ENCODE results near the gene SPO11. TPM values are rescaled to one million over a fixed set of nuclear protein-coding genes. Genes with fewer than 3 reads are reported as not detected.
A peak's percentile ranks its signal among the peaks of the same experiment; 100 is the strongest.
"Not testable (repeated sequence)": the region's sequence is repeated elsewhere in the genome, so short reads cannot be mapped to it uniquely, and the experiment has no call there.

SPO11 gene
- total and polyA plus RNA-seq, 2 of the 13 experiments (the other 11 are each of a cell fraction or from before 2014, with no cell fraction given), result not detected

DNA sequence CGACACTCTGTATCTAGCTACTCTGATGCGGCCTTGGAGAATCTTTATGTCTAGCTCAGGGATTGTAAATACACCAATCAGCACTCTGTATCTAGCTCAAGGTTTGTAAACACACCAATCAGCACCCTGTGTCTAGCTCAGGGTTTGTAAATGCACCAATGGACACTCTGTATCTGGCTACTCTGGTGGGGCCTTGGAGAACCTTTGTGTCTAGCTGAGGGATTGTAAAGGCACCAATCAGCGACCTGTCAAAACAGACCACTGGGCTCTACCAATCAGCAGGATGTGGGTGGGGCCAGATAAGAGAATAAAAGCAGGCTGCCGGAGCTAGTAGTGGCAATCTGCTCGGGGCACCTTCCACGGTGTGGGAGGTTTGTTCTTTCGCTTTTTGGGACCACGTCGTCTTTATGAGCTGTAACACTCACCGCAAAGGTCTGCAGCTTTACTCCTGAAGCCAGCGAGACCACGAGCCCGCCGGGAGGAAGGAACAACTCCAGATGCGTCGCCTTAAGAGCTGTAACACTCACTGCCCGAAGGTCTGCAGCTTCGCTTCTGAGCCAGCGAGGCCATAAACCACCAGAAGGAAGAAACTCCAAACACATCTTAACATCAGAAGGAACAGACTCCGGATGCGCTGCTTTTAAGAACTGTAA, 19.4 kb downstream of the SPO11 start:
- ATAC-seq; H3K4me2 ChIP-seq (ENCODE audit: low read depth, low read length); H3K27me3 ChIP-seq (ENCODE audit: control insufficient read depth in 1 of 2, insufficient read depth in 2 of 2, low read length in 2 of 2); FAIRE-seq; BruUV-seq (replicated peaks); CTCF ChIA-PET (ENCODE audit: low intra/inter-chr PET ratio, low total read pairs); H3K9ac ChIP-seq (ENCODE audit: insufficient read depth, low read depth, low read length); H3K27ac ChIP-seq (ENCODE audit: extremely low read length, insufficient read depth, low read length); H3K9me3 ChIP-seq (ENCODE audit: low read length); H3K4me3 ChIP-seq (replicated peaks in 1 of 3; ENCODE audit: insufficient read depth in 1 of 3, low read depth in 2 of 3, low read length in 3 of 3); in situ Hi-C loops (cut with HindIII; ENCODE audit: extremely low pct_ligation_motif_present, low pct_unique_long_range_greater_than_20kb); DNase-seq (ENCODE audit: low spot score); H4K20me1 ChIP-seq (ENCODE audit: insufficient read depth, low read length); H2AFZ ChIP-seq (ENCODE audit: low read length): not testable (repeated sequence)
- POLR2A ChIA-PET, result interaction anchor here (1.1 kb wide), 1 partner anchor 42 kb away, joined by 3 read pairs; the partner anchor contains the start of gene RBM38
- intact Hi-C loops (cut with micrococcal nuclease; ENCODE audit: unreplicated experiment), result loop anchor here (5.0 to 10.0 kb wide), 2 partner anchors 87 to 104 kb away; no protein-coding TSS in a partner anchor
- TF ChIP-seq NFYC (CRISPR knock-in tag; IDR thresholded peaks at IDR 0.05) (peak; percentile 65), NFYB (CRISPR knock-in tag; IDR thresholded peaks at IDR 0.05) (peak; percentile 61)
- WGBS (ENCODE audit: low lambda C conversion rate), result 77% methylated on average over 21 of the region's 21 CpGs
- Histone ChIP-seq H3K4me1 (ENCODE audit: insufficient read depth, low read length) (peaks cover 18% of the 10 kb centered on the region), H3K79me2 (ENCODE audit: insufficient read depth, low read length) (peaks cover 29% of the 10 kb centered on the region), H3K36me3 (replicated peaks in 1 of 2; ENCODE audit: control insufficient read depth in 1 of 2, insufficient read depth in 2 of 2, low read length in 2 of 2) (peaks cover 4 to 15% of the 10 kb centered on the region in 2 experiments)

DNA sequence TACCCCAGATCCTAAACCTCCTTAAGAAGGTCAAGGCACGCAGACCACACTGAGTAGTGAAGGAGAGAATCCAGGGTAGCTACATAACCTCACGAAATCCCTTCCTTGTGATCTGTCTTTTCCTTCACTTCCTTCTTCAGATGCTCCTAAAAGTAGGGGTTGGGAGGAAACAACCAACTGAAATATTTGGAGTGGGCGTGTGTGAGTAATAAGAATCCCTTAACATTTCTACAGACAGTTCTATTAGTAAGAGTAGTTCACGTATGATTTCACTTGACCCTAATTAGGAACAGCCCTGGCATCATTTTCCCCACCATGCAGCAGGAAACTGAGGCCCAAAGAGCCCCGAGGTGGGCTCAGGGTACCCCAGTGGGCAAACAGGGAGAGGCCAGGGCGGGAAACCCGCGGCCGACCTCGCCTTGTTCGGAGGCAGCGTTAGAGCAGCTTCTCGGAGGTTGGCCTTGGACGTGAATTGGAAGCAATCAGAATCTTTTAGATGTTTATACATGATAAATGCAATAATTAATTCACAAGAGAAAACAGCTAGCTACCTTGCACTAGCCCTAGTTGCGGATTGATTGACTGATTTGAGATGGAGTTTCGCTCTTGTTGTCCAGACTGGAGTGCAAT, 20.6 kb downstream of the SPO11 start:
- no peak overlapping the region for H3K4me3 ChIP-seq (replicated peaks in 1 of 3; ENCODE audit: insufficient read depth in 1 of 3, low read depth in 2 of 3, low read length in 3 of 3)

More for the DNA sequence above, 20.6 kb downstream of the SPO11 start:
- H3K4me1 ChIP-seq (ENCODE audit: insufficient read depth, low read length), result peaks cover 18% of the 10 kb centered on the region
- no peaks in the 10 kb centered on the region for H3K9me3 ChIP-seq (ENCODE audit: low read length)
- intact Hi-C loops (cut with micrococcal nuclease; ENCODE audit: unreplicated experiment) (loop anchor here (2.0 kb wide), 1 partner anchor 41 kb away; the partner anchor contains the start of gene RBM38), in situ Hi-C loops (cut with HindIII; ENCODE audit: extremely low pct_ligation_motif_present, low pct_unique_long_range_greater_than_20kb) (no loop called here)
- ATAC-seq (no peak), DNase-seq (ENCODE audit: low spot score) (no peak), FAIRE-seq (no peak)
- no TSS peak for BruUV-seq (replicated peaks)
- no peaks in the 10 kb centered on the region; a peak in 1 of 5 replicates for H3K27me3 ChIP-seq (ENCODE audit: control insufficient read depth in 1 of 2, insufficient read depth in 2 of 2, low read length in 2 of 2)
- H3K36me3 ChIP-seq (replicated peaks in 1 of 2; ENCODE audit: control insufficient read depth in 1 of 2, insufficient read depth in 2 of 2, low read length in 2 of 2), result peaks cover 13 to 26% of the 10 kb centered on the region in 2 experiments
- no peak for TF ChIP-seq NCOA2 (CRISPR knock-in tag; IDR thresholded peaks at IDR 0.05)
- peak; percentile 65; the same call in 1 of the 2 replicates for TF ChIP-seq CHD4 (IDR thresholded peaks at IDR 0.05; ENCODE audit: borderline replicate concordance, low read length)
- 0 out of 2 replicates have a peak, but pooled peaks have one; percentile 3 for TF ChIP-seq ZNF878 (CRISPR knock-in tag; IDR thresholded peaks at IDR 0.05)
- TF ChIP-seq ZNF768 (CRISPR knock-in tag; IDR thresholded peaks at IDR 0.05), result peak; percentile 20; the same call in 1 of the 2 replicates
- no peak overlapping the region for H3K27ac ChIP-seq (ENCODE audit: extremely low read length, insufficient read depth, low read length)
- peaks cover 10% of the 10 kb centered on the region for H4K20me1 ChIP-seq (ENCODE audit: insufficient read depth, low read length)
- H3K9ac ChIP-seq (ENCODE audit: insufficient read depth, low read depth, low read length), result no peak overlapping the region
- POLR2A ChIA-PET, result interaction anchor here (1.1 kb wide), 1 partner anchor 41 kb away, joined by 3 read pairs; the partner anchor contains the start of gene RBM38
- H2AFZ ChIP-seq (ENCODE audit: low read length), result peak overlapping the region; percentile 38
- no peak overlapping the region for H3K4me2 ChIP-seq (ENCODE audit: low read depth, low read length)
- CTCF ChIA-PET (ENCODE audit: low intra/inter-chr PET ratio, low total read pairs), result no interaction called here
- H3K79me2 ChIP-seq (ENCODE audit: insufficient read depth, low read length), result peaks cover 33% of the 10 kb centered on the region
- WGBS (ENCODE audit: low lambda C conversion rate), result 87% methylated on average over 16 of the region's 16 CpGs
